K562 (cell line): ENCODE data around the gene TRAPPC12. TPM values are rescaled to one million over a fixed set of nuclear protein-coding genes. Genes with fewer than 3 reads are reported as not detected.
A peak's percentile ranks its signal among the peaks of the same experiment; 100 is the strongest.

Experiments
- ATAC-seq: fragments of 200-7000 bp; cut with Tn5 transposase; 3 replicates; pipeline ENCODE4 v1.9.1; 2020; ENCODE audit warnings: moderate library complexity
- BruUV-seq: library from RNA; stranded (reverse); fragments of 400-500 nt; replicated peaks from 2 replicates; lab custom pipeline; 2021; lab: Mats Ljungman, UMichigan
- CTCF ChIA-PET: fragments of 300-600 bp; formaldehyde crosslinking; extraction: SDS; loops from one replicate; lab custom pipeline; 2021; ENCODE audit warnings: low intra/inter-chr PET ratio; lab: Yijun Ruan, JAX
- POLR2A ChIA-PET: fragments of 300-600, 350-650 bp; sonication (Branson Sonifier 250); formaldehyde crosslinking; extraction: SDS; loops from one replicate; lab custom pipeline; 2021; ENCODE audit warnings: antibody characterized with exemption, inconsistent platforms; lab: Yijun Ruan, JAX
- DNase-seq, 4 experiments: peaks; one replicate each; pipeline versions ENCODE4 v3.0.0 to v3.0.0-alpha.2; 2011 to 2018; ENCODE audit warnings: low spot score in 3 of 4, mixed read lengths in 3 of 4; ENCODE audit errors: extremely low read depth in 1 of 4
- FAIRE-seq: peaks from 2 replicates; lab custom pipeline; 2011; peaks lifted over from hg19 to GRCh38; lab: Jason Lieb, UNC
- H2AFZ ChIP-seq: 2 replicates; pipeline ENCODE4 v1.6.0; 2011; ENCODE audit warnings: low read depth, low read length, control low read depth, inconsistent platforms
- H3K27ac ChIP-seq: fragments of 200-600 bp; 3 replicates; pipeline ENCODE4 v1.8.0; 2011; ENCODE audit warnings: low read depth, mild to moderate bottlenecking, control low read depth, inconsistent platforms, low read length, moderate library complexity, mixed read lengths; ENCODE audit errors: extremely low read depth
- H3K27me3 ChIP-seq, 2 experiments: fragments of 300-600 bp in 1 of 2; 2 replicates in 1 of 2; 3 replicates in 1 of 2; pipeline versions ENCODE4 v1.6.0 to v1.8.0; 2011; ENCODE audit warnings: inconsistent platforms in 2 of 2, low read length in 2 of 2, mild to moderate bottlenecking in 1 of 2, mixed read lengths in 1 of 2, moderate library complexity in 1 of 2; ENCODE audit not compliant: control insufficient read depth in 2 of 2, insufficient read depth in 2 of 2
- H3K36me3 ChIP-seq: fragments of 300-600 bp; 3 replicates; pipeline ENCODE4 v1.8.0; 2011; ENCODE audit warnings: mild to moderate bottlenecking, low read length, inconsistent platforms; ENCODE audit not compliant: control insufficient read depth, insufficient read depth
- H3K4me1 ChIP-seq, 2 experiments: fragments of 200-600 bp in 1 of 2; replicated peaks in 1 of 2; 2 replicates in 1 of 2; 3 replicates in 1 of 2; pipeline versions ENCODE4 v1.5.1 to v1.8.0; 2011; ENCODE audit warnings: inconsistent platforms in 2 of 2, low read length in 2 of 2, mild to moderate bottlenecking in 1 of 2, mixed read lengths in 1 of 2, moderate library complexity in 1 of 2; ENCODE audit not compliant: control insufficient read depth in 2 of 2, insufficient read depth in 2 of 2
- H3K4me2 ChIP-seq: 2 replicates; pipeline ENCODE4 v1.6.1; 2011; ENCODE audit warnings: low read length, control low read depth, inconsistent platforms, mixed read lengths; ENCODE audit not compliant: insufficient read depth
- H3K4me3 ChIP-seq: fragments of 200-600 bp; sonication (generic), shearing (Covaris generic); 2 replicates; pipeline ENCODE4 v1.5.1; 2016; ENCODE audit warnings: control low read depth, inconsistent platforms
- H3K79me2 ChIP-seq: fragments of 200-600 bp; 3 replicates; pipeline ENCODE4 v1.8.0; 2011; ENCODE audit warnings: low read length, inconsistent platforms; ENCODE audit not compliant: control insufficient read depth, insufficient read depth
- H3K9ac ChIP-seq, 2 experiments: 2 replicates each; pipeline versions ENCODE4 v1.6.0 to v1.6.1; 2011; ENCODE audit warnings: low read depth in 2 of 2, low read length in 2 of 2, control low read depth in 1 of 2, inconsistent platforms in 1 of 2, mild to moderate bottlenecking in 1 of 2, mixed read lengths in 1 of 2; ENCODE audit not compliant: insufficient read depth in 1 of 2
- H3K9me1 ChIP-seq: one replicate; pipeline ENCODE4 v1.6.0; 2011; ENCODE audit warnings: inconsistent platforms, mild to moderate bottlenecking, low read length, moderate library complexity; ENCODE audit not compliant: control insufficient read depth, insufficient read depth
- H3K9me3 ChIP-seq: replicated peaks from 2 replicates; pipeline ENCODE4 v1.5.1; 2011; ENCODE audit warnings: low read depth, low read length, inconsistent platforms; ENCODE audit not compliant: control insufficient read depth, insufficient read depth
- H4K20me1 ChIP-seq: replicated peaks from 2 replicates; pipeline ENCODE4 v1.6.1; 2011; ENCODE audit warnings: low read length, inconsistent platforms, mixed read lengths; ENCODE audit not compliant: control insufficient read depth, insufficient read depth
- BCL6 ChIP-seq: fragments of 250-450 bp; sonication (Bioruptor Pico); IDR thresholded peaks from 2 replicates; pipeline ENCODE4 v1.4.0; 2020
- FUS ChIP-seq: fragments of 200-400 bp; formaldehyde crosslinking; optimal IDR thresholded peaks from 2 replicates; pipeline ENCODE3; 2017; ENCODE audit warnings: low read depth, low read length
- GABPB2 ChIP-seq: fragments of 250-450 bp; sonication (Bioruptor Pico); conservative IDR thresholded peaks from 2 replicates; pipeline ENCODE4 v1.5.1; 2021; ENCODE audit warnings: mild to moderate bottlenecking
- HLTF ChIP-seq: fragments of 450-650 bp; IDR thresholded peaks from 2 replicates; pipeline ENCODE4 v1.6.1; 2016
- MCM5 ChIP-seq: fragments of 450-650 bp; IDR thresholded peaks from 2 replicates; pipeline ENCODE4 v1.6.1; 2016; ENCODE audit warnings: low read depth
- NFATC3 ChIP-seq: fragments of 450-650 bp; IDR thresholded peaks from 2 replicates; pipeline ENCODE4 v1.6.1; 2017; ENCODE audit warnings: mild to moderate bottlenecking
- RAD51 ChIP-seq: fragments of 450-650 bp; IDR thresholded peaks from 2 replicates; pipeline ENCODE4 v1.7.1; 2016; ENCODE audit warnings: low read depth, mild to moderate bottlenecking, borderline replicate concordance
- SREBF1 ChIP-seq: fragments of 150-350 bp; IDR thresholded peaks from 2 replicates; pipeline ENCODE4 v1.6.1; 2014; ENCODE audit warnings: antibody characterized with exemption, low read depth, low read length, borderline replicate concordance
- TAL1 ChIP-seq: fragments of 450-650 bp; IDR thresholded peaks from 2 replicates; pipeline ENCODE4 v1.6.1; 2016; ENCODE audit warnings: mild to moderate bottlenecking
- ZNF311 ChIP-seq: fragments of 250-450 bp; sonication (Bioruptor Pico); IDR thresholded peaks from 2 replicates; pipeline ENCODE4 v1.4.0; 2020; ENCODE audit warnings: mild to moderate bottlenecking, moderate library complexity
- ZNF507 ChIP-seq: conservative IDR thresholded peaks from 2 replicates; pipeline ENCODE4 v1.6.1; 2017; ENCODE audit warnings: missing genetic modification characterization, missing compliant biosample characterization
- WGBS: fragments of 100-300 bp; shearing (Covaris generic); methylation state at CpG from one replicate; pipeline ENCODE4 v1.1.6; 2016; ENCODE audit warnings: low coverage, mixed read lengths; ENCODE audit not compliant: insufficient coverage; ENCODE audit errors: missing lambda C conversion rate; 5-methylcytosine and 5-hydroxymethylcytosine counted together
- in situ Hi-C: fragments of 300-500 bp; cut with MboI; formaldehyde crosslinking; loops from 4 replicates; pipeline ENCODE4 v1.15.0; 2018; ENCODE audit warnings: inconsistent platforms, mixed read lengths
- intact Hi-C: fragments of 100-400 bp; cut with micrococcal nuclease; formaldehyde crosslinking; loops from 2 replicates; pipeline ENCODE4 v1.14.2; 2022
- polyA plus RNA-seq, 8 experiments: library from polyadenylated mRNA; depleted of rRNA in 4 of 8; stranded (reverse) in 5 of 8; unstranded in 3 of 8; fragments of >200 nt; fragmentation: Nextera tagmentation in 2 of 8; fragmentation: Illumina TruSeq in 1 of 8; extraction: Ambion mirVana in 2 of 8; extraction: Trizol in 1 of 8; gene quantifications; 2 replicates each; pipeline versions ENCODE4 v1.2.1 to v1.2.3, GENCODE V29; 2011 to 2014; ENCODE audit warnings: inconsistent platforms in 1 of 8, missing spikeins in 1 of 8
- total RNA-seq, 7 experiments: library from RNA; depleted of rRNA in 6 of 7; stranded (reverse); fragments of >200 nt in 6 of 7; fragmentation: Illumina TruSeq in 2 of 7; extraction: Trizol in 2 of 7; gene quantifications; 2 replicates each; pipeline versions ENCODE4 v1.2.1 to v1.2.3, GENCODE V29; 2011 to 2021; ENCODE audit warnings: low replicate concordance in 1 of 7
- TF ChIP-seq, protein P1 (sequence below): sonication (generic); formaldehyde crosslinking; IDR thresholded peaks from 2 replicates; pipeline ENCODE4 v1.8.0; 2023; ENCODE audit warnings: mild to moderate bottlenecking, missing genetic modification reagents
- TF ChIP-seq, protein P2 (sequence below): sonication (generic); IDR thresholded peaks from 2 replicates; pipeline ENCODE4 v1.6.1; 2016

TRAPPC12 gene
- total and polyA plus RNA-seq, 9 of the 15 experiments (the other 6 are each of a cell fraction or from before 2014, with no cell fraction given), result 8.0 to 75.2 (median 39.1) TPM

DNA sequence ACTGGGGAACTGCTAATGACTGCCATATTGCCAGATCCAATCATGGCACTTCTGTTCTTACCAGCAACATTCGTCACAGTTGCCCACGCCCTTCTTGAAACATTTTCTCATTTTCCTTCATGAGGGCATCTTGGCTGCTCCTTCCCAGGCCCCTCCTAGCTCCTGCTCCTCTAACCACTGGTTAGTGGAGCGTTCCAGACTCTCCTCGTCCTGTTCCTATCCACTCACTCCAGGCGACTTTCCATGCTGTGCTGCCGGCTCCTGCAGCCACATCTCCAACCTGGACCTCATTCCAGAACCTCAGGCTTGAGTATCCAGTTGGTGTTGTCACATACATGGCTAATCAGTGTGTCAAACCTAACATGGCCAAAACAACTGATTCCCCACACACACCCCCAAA lies 141.1 kb downstream of the TRAPPC12 start:
- ChIA-PET POLR2A (interaction anchor here (1.2 kb wide), 1 partner anchor 8 kb away, joined by 5 read pairs; no protein-coding TSS in a partner anchor), CTCF (no interaction called here)
- Histone ChIP-seq H3K4me1 (peaks cover 27 to 33% of the 10 kb centered on the region in 2 experiments), H3K9ac (peak overlapping the region; percentile 45 to 77; a peak in 2 of 4 replicates), H3K4me2 (peak overlapping the region; percentile 93), H3K27ac (no peak overlapping the region), H3K79me2 (peaks cover 33% of the 10 kb centered on the region), H3K4me3 (peak overlapping the region; percentile 71; the same call in 1 of the 2 replicates), H2AFZ (no peak overlapping the region), H3K27me3 (no peaks in the 10 kb centered on the region), H4K20me1 (no peaks in the 10 kb centered on the region), H3K36me3 (peaks cover 11% of the 10 kb centered on the region; the same call in 1 of the 3 replicates), H3K9me3 (0 out of 2 replicates have a peak, but pooled peaks cover 3% of the 10 kb centered on the region), H3K9me1 (no peaks in the 10 kb centered on the region)
- no peak for TF ChIP-seq BCL6 (CRISPR knock-in tag)
- no peak for DNase-seq
- 51% methylated on average over 4 of the region's 6 CpGs for WGBS
- intact Hi-C loops, result no loop called here
- BruUV-seq, result no TSS peak
- no peak for ATAC-seq
- in situ Hi-C loops, result no loop called here
- no peak for FAIRE-seq

DNA sequence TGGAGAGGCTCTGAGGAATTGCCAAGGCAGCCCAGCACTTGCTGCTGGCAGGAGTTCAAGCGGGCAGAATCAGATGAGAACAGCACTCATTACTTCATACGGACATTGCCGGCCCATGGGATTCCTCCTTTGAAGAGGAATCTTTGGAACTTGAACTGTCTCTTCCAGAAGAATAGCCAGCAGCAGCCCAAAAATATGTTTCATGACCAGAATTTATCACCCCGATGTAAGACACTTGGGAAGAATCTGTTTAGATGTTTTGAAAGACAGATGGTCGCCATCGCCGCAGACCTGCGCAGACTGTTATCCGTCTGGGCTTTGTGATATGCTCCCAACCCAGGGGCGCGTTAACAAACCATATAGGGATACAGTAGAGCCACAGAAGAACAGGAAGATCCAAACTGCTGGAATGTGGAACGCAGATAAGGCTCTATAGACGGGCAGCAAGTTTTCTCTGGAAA lies 143.5 kb downstream of the TRAPPC12 start:
- FAIRE-seq (peak; percentile 58), DNase-seq (peak in 1 of 4 experiments; percentile 53), ATAC-seq (no peak)
- Histone ChIP-seq H3K4me3 (no peak overlapping the region), H3K9me1 (no peaks in the 10 kb centered on the region), H3K9me3 (peaks cover 6% of the 10 kb centered on the region), H3K4me1 (peaks cover 27 to 33% of the 10 kb centered on the region in 2 experiments), H3K27ac (no peak overlapping the region), H2AFZ (peak overlapping the region; percentile 25; the same call in 1 of the 2 replicates), H3K9ac (peak overlapping the region in 1 of 2 experiments; percentile 31; a peak in 1 of 4 replicates), H3K4me2 (peak overlapping the region; percentile 23; the same call in 1 of the 2 replicates), H4K20me1 (peaks cover 4% of the 10 kb centered on the region; the same call in 1 of the 2 replicates), H3K79me2 (peaks cover 19% of the 10 kb centered on the region), H3K27me3 (no peaks in the 10 kb centered on the region; a peak in 1 of 5 replicates), H3K36me3 (peaks cover 8% of the 10 kb centered on the region; the same call in 2 of the 3 replicates)
- CTCF ChIA-PET, result no interaction called here
- POLR2A ChIA-PET, result interaction anchor here (1.5 kb wide), 2 partner anchors 12 to 29 kb away, joined by 5 to 8 read pairs; no protein-coding TSS in a partner anchor
- BruUV-seq, result no TSS peak
- in situ Hi-C loops, result no loop called here
- WGBS, result 11% methylated on average over 13 of the region's 13 CpGs
- intact Hi-C loops, result no loop called here
- TF ChIP-seq SREBF1 (no peak), ZNF311 (CRISPR knock-in tag) (no peak), MCM5 (no peak), GABPB2 (no peak), RAD51 (no peak), ZNF507 (tag) (no peak), FUS (no peak), TAL1 (peak; percentile 35; the same call in 1 of the 2 replicates), HLTF (no peak), NFATC3 (no peak)
- TF ChIP-seq, protein P1, sequence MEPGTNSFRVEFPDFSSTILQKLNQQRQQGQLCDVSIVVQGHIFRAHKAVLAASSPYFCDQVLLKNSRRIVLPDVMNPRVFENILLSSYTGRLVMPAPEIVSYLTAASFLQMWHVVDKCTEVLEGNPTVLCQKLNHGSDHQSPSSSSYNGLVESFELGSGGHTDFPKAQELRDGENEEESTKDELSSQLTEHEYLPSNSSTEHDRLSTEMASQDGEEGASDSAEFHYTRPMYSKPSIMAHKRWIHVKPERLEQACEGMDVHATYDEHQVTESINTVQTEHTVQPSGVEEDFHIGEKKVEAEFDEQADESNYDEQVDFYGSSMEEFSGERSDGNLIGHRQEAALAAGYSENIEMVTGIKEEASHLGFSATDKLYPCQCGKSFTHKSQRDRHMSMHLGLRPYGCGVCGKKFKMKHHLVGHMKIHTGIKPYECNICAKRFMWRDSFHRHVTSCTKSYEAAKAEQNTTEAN (CRISPR knock-in tag), result no peak
- TF ChIP-seq, protein P2, sequence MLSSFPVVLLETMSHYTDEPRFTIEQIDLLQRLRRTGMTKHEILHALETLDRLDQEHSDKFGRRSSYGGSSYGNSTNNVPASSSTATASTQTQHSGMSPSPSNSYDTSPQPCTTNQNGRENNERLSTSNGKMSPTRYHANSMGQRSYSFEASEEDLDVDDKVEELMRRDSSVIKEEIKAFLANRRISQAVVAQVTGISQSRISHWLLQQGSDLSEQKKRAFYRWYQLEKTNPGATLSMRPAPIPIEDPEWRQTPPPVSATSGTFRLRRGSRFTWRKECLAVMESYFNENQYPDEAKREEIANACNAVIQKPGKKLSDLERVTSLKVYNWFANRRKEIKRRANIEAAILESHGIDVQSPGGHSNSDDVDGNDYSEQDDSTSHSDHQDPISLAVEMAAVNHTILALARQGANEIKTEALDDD, result no peak
